AG04449 (cell line): Measurements from ENCODE around the gene YWHAB.

Experiments
- CTCF ChIA-PET: fragments of 350-600 bp; formaldehyde crosslinking; extraction: SDS; loops from one replicate; lab custom pipeline; 2021; ENCODE audit warnings: antibody characterized with exemption; lab: Yijun Ruan, JAX
- POLR2A ChIA-PET: fragments of 400-600, 350-600 bp; formaldehyde crosslinking; extraction: SDS; loops from one replicate; lab custom pipeline; 2020; ENCODE audit warnings: antibody characterized with exemption, inconsistent platforms; lab: Yijun Ruan, JAX
- DNase-seq: peaks from one replicate; pipeline ENCODE4 v3.0.0-alpha.2; 2010; ENCODE audit warnings: low read depth, low spot score
- H3K4me3 ChIP-seq: 2 replicates; pipeline ENCODE4 v1.5.1; 2011; ENCODE audit warnings: low read depth, mild to moderate bottlenecking, control low read depth, low read length
- CTCF ChIP-seq: IDR thresholded peaks from one replicate; pipeline ENCODE4 v1.5.1; 2011; ENCODE audit warnings: mild to moderate bottlenecking, moderate library complexity, low read length, control low read depth, inconsistent platforms; ENCODE audit not compliant: insufficient read depth; ENCODE audit errors: missing control alignments

Gene YWHAB

GRCh38 chr20:44909872-44910689 lies 24.6 kb downstream of the YWHAB start, which contains the start of gene PABPC1L:
PABPC1L (plus strand) TSS chr20:44910060; CDS start chr20:44910144, 84 bp downstream.
- H3K4me3 ChIP-seq, result peak within 1 kb of the TSS; percentile 79
- POLR2A ChIA-PET, result interaction anchor here (0.9 to 1.3 kb wide), 2 partner anchors 13 to 30 kb away, joined by 3 read pairs; no protein-coding TSS in a partner anchor
- no peak for TF ChIP-seq CTCF
- DNase-seq, result no peak
- CTCF ChIA-PET, result interaction anchor here (0.9 to 1.7 kb wide), 3 partner anchors 22 to 384 kb away, joined by 4 to 6 read pairs (median 4); no protein-coding TSS in a partner anchor

GRCh38 chr20:44910690-44911262 lies 25.3 kb downstream of the YWHAB start:
- no peak for DNase-seq
- TF ChIP-seq CTCF, result no peak
- ChIA-PET POLR2A (interaction anchor here (1.3 kb wide), 1 partner anchor 29 kb away, joined by 3 read pairs; no protein-coding TSS in a partner anchor), CTCF (interaction anchor here (0.6 to 1.3 kb wide), 3 partner anchors 23 to 383 kb away, joined by 3 to 6 read pairs (median 4); no protein-coding TSS in a partner anchor)
- H3K4me3 ChIP-seq, result peak overlapping the region; percentile 79

GRCh38 chr20:44911264-44911921 lies 25.9 kb downstream of the YWHAB start:
- DNase-seq, result no peak
- ChIA-PET CTCF (interaction anchor here (0.6 to 1.3 kb wide), 4 partner anchors 23 to 383 kb away, joined by 3 to 6 read pairs (median 4); no protein-coding TSS in a partner anchor), POLR2A (no interaction called here)
- no peak overlapping the region for H3K4me3 ChIP-seq
- peak; percentile 46 for TF ChIP-seq CTCF

- DNase-seq, result no peak
- POLR2A ChIA-PET, result no interaction called here
- no peak overlapping the region for H3K4me3 ChIP-seq
- CTCF ChIA-PET, result interaction anchor here (1.0 kb wide), 1 partner anchor 198 kb away, joined by 3 read pairs; no protein-coding TSS in a partner anchor
- TF ChIP-seq CTCF, result no peak
Measured at GRCh38 chr20:44912189-44912588, 26.7 kb downstream of the YWHAB start.

GRCh38 chr20:44914924-44915323 lies 29.4 kb downstream of the YWHAB start:
- ChIA-PET CTCF (no interaction called here), POLR2A (no interaction called here)
- no peak overlapping the region for H3K4me3 ChIP-seq
- no peak for DNase-seq
- no peak for TF ChIP-seq CTCF

- CTCF ChIA-PET, result interaction anchor here (1.0 kb wide), 1 partner anchor 16 kb away, joined by 3 read pairs; no protein-coding TSS in a partner anchor
- TF ChIP-seq CTCF, result no peak
- DNase-seq, result no peak
- POLR2A ChIA-PET, result no interaction called here
- H3K4me3 ChIP-seq, result no peak overlapping the region
Measured at GRCh38 chr20:44916586-44916985, 31.1 kb downstream of the YWHAB start.
